HEK293 (cell line): Measurements from ENCODE around the gene NR3C2.

ENCODE experiments used
- CTCF ChIA-PET: fragments of 350-600 bp; formaldehyde crosslinking; extraction: SDS; loops from one replicate; lab custom pipeline; 2021; ENCODE audit warnings: antibody characterized with exemption; lab: Yijun Ruan, JAX
- POLR2A ChIA-PET: fragments of 300-600 bp; formaldehyde crosslinking; extraction: SDS; loops from one replicate; lab custom pipeline; 2020; ENCODE audit warnings: antibody characterized with exemption, inconsistent platforms; lab: Yijun Ruan, JAX
- H3K27ac ChIP-seq: fragments of 200-500 bp; sonication (Bioruptor generic); 2 replicates; pipeline ENCODE4 v1.5.1; 2014; ENCODE audit warnings: low read depth, low read length, control low read depth, inconsistent platforms; ENCODE audit errors: extremely low read depth
- H3K36me3 ChIP-seq, 2 experiments: fragments of 200-500 bp in 1 of 2; sonication (Bioruptor generic) in 1 of 2; 1 replicate in 1 of 2; 2 replicates in 1 of 2; pipeline ENCODE4 v1.5.1; 2014 to 2017; ENCODE audit warnings: inconsistent platforms in 2 of 2, low read length in 2 of 2; ENCODE audit not compliant: control insufficient read depth in 2 of 2, insufficient read depth in 1 of 2
- H3K4me1 ChIP-seq: fragments of 200-500 bp; sonication (Bioruptor generic); 2 replicates; pipeline ENCODE4 v1.5.1; 2014; ENCODE audit warnings: mild to moderate bottlenecking, low read length, inconsistent platforms; ENCODE audit not compliant: control insufficient read depth, insufficient read depth
- H3K4me3 ChIP-seq: 2 replicates; pipeline ENCODE4 v1.5.1; 2011; ENCODE audit warnings: low read depth, mild to moderate bottlenecking, control low read depth, low read length, moderate library complexity
- H3K9me3 ChIP-seq: fragments of 200-500 bp; sonication (Bioruptor generic); 2 replicates; pipeline ENCODE4 v1.5.1; 2014; ENCODE audit warnings: low read depth, low read length, inconsistent platforms; ENCODE audit not compliant: control insufficient read depth, insufficient read depth
- IKZF3 ChIP-seq: fragments of 450-650 bp; IDR thresholded peaks from 2 replicates; pipeline ENCODE4 v1.5.0; 2018; ENCODE audit warnings: missing biosample characterization, mild to moderate bottlenecking, missing genetic modification characterization, moderate library complexity
- MYNN ChIP-seq: fragments of 450-650 bp; formaldehyde crosslinking; IDR thresholded peaks from 2 replicates; pipeline ENCODE4 v1.5.1; 2016; ENCODE audit warnings: missing biosample characterization, missing genetic modification characterization, borderline replicate concordance
- PRDM1 ChIP-seq: fragments of 450-650 bp; formaldehyde crosslinking; IDR thresholded peaks from 2 replicates; pipeline ENCODE4; 2016; ENCODE audit warnings: missing biosample characterization, missing genetic modification characterization
- SP7 ChIP-seq: fragments of 450-650 bp; formaldehyde crosslinking; IDR thresholded peaks from 2 replicates; pipeline ENCODE4 v1.5.1; 2016; ENCODE audit warnings: missing biosample characterization, missing genetic modification characterization
- ZBTB17 ChIP-seq: fragments of 450-650 bp; formaldehyde crosslinking; IDR thresholded peaks from 2 replicates; pipeline ENCODE4 v1.5.1; 2016; ENCODE audit warnings: missing biosample characterization, missing genetic modification characterization
- ZBTB20 ChIP-seq: fragments of 450-650 bp; formaldehyde crosslinking; IDR thresholded peaks from 2 replicates; pipeline ENCODE4 v1.5.1; 2016; ENCODE audit warnings: missing biosample characterization, missing genetic modification characterization
- ZEB2 ChIP-seq: fragments of 450-650 bp; formaldehyde crosslinking; IDR thresholded peaks from 2 replicates; pipeline ENCODE4 v1.5.1; 2016; ENCODE audit warnings: missing biosample characterization, missing genetic modification characterization
- ZIC2 ChIP-seq: fragments of 450-650 bp; formaldehyde crosslinking; IDR thresholded peaks from 2 replicates; pipeline ENCODE4 v1.5.1; 2016; ENCODE audit warnings: missing biosample characterization, missing genetic modification characterization
- ZNF132 ChIP-seq: fragments of 450-650 bp; formaldehyde crosslinking; IDR thresholded peaks from 2 replicates; pipeline ENCODE4 v1.5.1; 2017; ENCODE audit warnings: missing biosample characterization, missing genetic modification characterization, borderline replicate concordance
- ZNF138 ChIP-seq: fragments of 450-650 bp; formaldehyde crosslinking; IDR thresholded peaks from 2 replicates; pipeline ENCODE4 v1.5.1; 2016; ENCODE audit warnings: missing biosample characterization, missing genetic modification characterization, borderline replicate concordance
- ZNF140 ChIP-seq: fragments of 450-650 bp; formaldehyde crosslinking; IDR thresholded peaks from 2 replicates; pipeline ENCODE4 v1.5.1; 2016; ENCODE audit warnings: missing biosample characterization, missing genetic modification characterization
- ZNF16 ChIP-seq: fragments of 450-650 bp; formaldehyde crosslinking; IDR thresholded peaks from 2 replicates; pipeline ENCODE4 v1.5.1; 2016; ENCODE audit warnings: low read depth, missing biosample characterization, missing genetic modification characterization
- ZNF211 ChIP-seq: fragments of 450-650 bp; formaldehyde crosslinking; IDR thresholded peaks from 2 replicates; pipeline ENCODE4 v1.5.1; 2016; ENCODE audit warnings: low read depth, missing biosample characterization, missing genetic modification characterization
- ZNF324 ChIP-seq: fragments of 450-650 bp; formaldehyde crosslinking; IDR thresholded peaks from 2 replicates; pipeline ENCODE4 v1.5.1; 2016; ENCODE audit warnings: missing biosample characterization, missing genetic modification characterization
- ZNF350 ChIP-seq: fragments of 450-650 bp; formaldehyde crosslinking; IDR thresholded peaks from 2 replicates; pipeline ENCODE4 v1.5.0; 2017; ENCODE audit warnings: missing biosample characterization, mild to moderate bottlenecking, missing genetic modification characterization
- ZNF37A ChIP-seq: fragments of 450-650 bp; IDR thresholded peaks from 2 replicates; pipeline ENCODE4 v1.5.1; 2018; ENCODE audit warnings: missing biosample characterization, missing genetic modification characterization
- ZNF433 ChIP-seq: fragments of 450-650 bp; formaldehyde crosslinking; IDR thresholded peaks from 2 replicates; pipeline ENCODE4 v1.5.1; 2016; ENCODE audit warnings: missing biosample characterization, missing genetic modification characterization, low read depth
- ZNF48 ChIP-seq: fragments of 450-650 bp; formaldehyde crosslinking; IDR thresholded peaks from 2 replicates; pipeline ENCODE4 v1.5.1; 2016; ENCODE audit warnings: missing biosample characterization, missing genetic modification characterization
- ZNF514 ChIP-seq: fragments of 450-650 bp; formaldehyde crosslinking; IDR thresholded peaks from 2 replicates; pipeline ENCODE4 v1.5.1; 2016; ENCODE audit warnings: missing biosample characterization, missing genetic modification characterization
- ZNF529 ChIP-seq: fragments of 450-650 bp; formaldehyde crosslinking; IDR thresholded peaks from 2 replicates; pipeline ENCODE4 v1.5.1; 2017; ENCODE audit warnings: missing genetic modification characterization, missing biosample characterization; ENCODE audit not compliant: insufficient replicate concordance
- ZNF585B ChIP-seq: fragments of 450-650 bp; formaldehyde crosslinking; IDR thresholded peaks from 2 replicates; pipeline ENCODE4 v1.5.1; 2016; ENCODE audit warnings: missing biosample characterization, missing genetic modification characterization
- ZNF623 ChIP-seq: fragments of 450-650 bp; formaldehyde crosslinking; IDR thresholded peaks from 2 replicates; pipeline ENCODE4 v1.5.1; 2016; ENCODE audit warnings: missing biosample characterization, missing genetic modification characterization
- ZNF792 ChIP-seq: fragments of 450-650 bp; formaldehyde crosslinking; IDR thresholded peaks from 2 replicates; pipeline ENCODE4 v1.5.1; 2016; ENCODE audit warnings: missing biosample characterization, missing genetic modification characterization
- TF ChIP-seq, protein P1 (sequence below): fragments of 450-650 bp; formaldehyde crosslinking; IDR thresholded peaks from 2 replicates; pipeline ENCODE4 v1.5.1; 2016; ENCODE audit warnings: missing biosample characterization, missing genetic modification characterization, low read depth
- TF ChIP-seq, protein P2 (sequence below): fragments of 450-650 bp; formaldehyde crosslinking; IDR thresholded peaks from 2 replicates; pipeline ENCODE4 v1.5.1; 2016; ENCODE audit warnings: missing biosample characterization, missing genetic modification characterization
- TF ChIP-seq, protein P3 (sequence below): fragments of 450-650 bp; formaldehyde crosslinking; IDR thresholded peaks from 2 replicates; pipeline ENCODE4 v1.5.1; 2016; ENCODE audit warnings: missing biosample characterization, missing genetic modification characterization
- TF ChIP-seq, protein P4 (sequence below): fragments of 450-650 bp; formaldehyde crosslinking; IDR thresholded peaks from 2 replicates; pipeline ENCODE4 v1.5.1; 2016; ENCODE audit warnings: missing biosample characterization, missing genetic modification characterization
- TF ChIP-seq, protein P5 (sequence below): fragments of 450-650 bp; formaldehyde crosslinking; IDR thresholded peaks from 2 replicates; pipeline ENCODE4 v1.5.1; 2017; ENCODE audit warnings: missing biosample characterization, missing genetic modification characterization

Gene NR3C2

DNA sequence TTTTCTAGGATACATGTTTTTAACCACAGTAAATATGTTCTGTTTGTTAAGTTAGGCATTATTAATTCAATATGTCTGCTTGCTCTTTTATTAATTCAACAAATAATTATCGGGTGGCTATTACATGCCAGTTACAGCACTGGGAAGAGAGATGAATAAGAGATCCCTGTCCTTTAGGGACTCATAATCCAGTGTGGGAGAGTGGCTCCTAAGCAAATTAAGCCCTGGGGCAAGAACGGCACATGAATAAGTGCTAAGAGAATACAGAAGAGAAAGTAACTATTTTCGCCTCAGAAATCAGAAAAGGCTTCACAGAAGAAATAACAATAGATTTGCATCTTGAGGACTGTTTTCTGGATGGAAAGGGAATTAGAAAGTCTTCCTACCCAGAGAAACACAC is 236.7 kb downstream of the NR3C2 start:
- H3K4me3 ChIP-seq, result no peak overlapping the region
- H3K36me3 ChIP-seq, result no peaks in the 10 kb centered on the region
- ChIA-PET POLR2A (no interaction called here), CTCF (interaction anchor here (1.0 kb wide), 1 partner anchor 9 kb away, joined by 3 read pairs; no protein-coding TSS in a partner anchor)
- H3K4me1 ChIP-seq, result peaks cover 27% of the 10 kb centered on the region
- no peak overlapping the region for H3K27ac ChIP-seq
- H3K9me3 ChIP-seq, result no peaks in the 10 kb centered on the region
- TF ChIP-seq ZNF48 (tag by site-specific recombination) (no peak), ZNF350 (tag by site-specific recombination) (no peak), ZNF138 (tag by site-specific recombination) (no peak), ZNF37A (tag by site-specific recombination) (no peak), ZNF16 (tag by site-specific recombination) (no peak), ZNF140 (tag by site-specific recombination) (no peak), PRDM1 (tag by site-specific recombination) (no peak), ZNF132 (tag by site-specific recombination) (no peak), ZIC2 (no peak), ZNF324 (no peak), ZEB2 (no peak), ZNF792 (tag by site-specific recombination) (no peak), ZNF585B (tag by site-specific recombination) (no peak), ZNF514 (tag by site-specific recombination) (no peak), IKZF3 (tag by site-specific recombination) (no peak), SP7 (tag by site-specific recombination) (no peak), ZNF623 (tag by site-specific recombination) (no peak), ZBTB20 (tag by site-specific recombination) (no peak)
- TF ChIP-seq, protein P1, sequence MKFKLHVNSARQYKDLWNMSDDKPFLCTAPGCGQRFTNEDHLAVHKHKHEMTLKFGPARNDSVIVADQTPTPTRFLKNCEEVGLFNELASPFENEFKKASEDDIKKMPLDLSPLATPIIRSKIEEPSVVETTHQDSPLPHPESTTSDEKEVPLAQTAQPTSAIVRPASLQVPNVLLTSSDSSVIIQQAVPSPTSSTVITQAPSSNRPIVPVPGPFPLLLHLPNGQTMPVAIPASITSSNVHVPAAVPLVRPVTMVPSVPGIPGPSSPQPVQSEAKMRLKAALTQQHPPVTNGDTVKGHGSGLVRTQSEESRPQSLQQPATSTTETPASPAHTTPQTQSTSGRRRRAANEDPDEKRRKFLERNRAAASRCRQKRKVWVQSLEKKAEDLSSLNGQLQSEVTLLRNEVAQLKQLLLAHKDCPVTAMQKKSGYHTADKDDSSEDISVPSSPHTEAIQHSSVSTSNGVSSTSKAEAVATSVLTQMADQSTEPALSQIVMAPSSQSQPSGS (tag by site-specific recombination), result no peak

DNA sequence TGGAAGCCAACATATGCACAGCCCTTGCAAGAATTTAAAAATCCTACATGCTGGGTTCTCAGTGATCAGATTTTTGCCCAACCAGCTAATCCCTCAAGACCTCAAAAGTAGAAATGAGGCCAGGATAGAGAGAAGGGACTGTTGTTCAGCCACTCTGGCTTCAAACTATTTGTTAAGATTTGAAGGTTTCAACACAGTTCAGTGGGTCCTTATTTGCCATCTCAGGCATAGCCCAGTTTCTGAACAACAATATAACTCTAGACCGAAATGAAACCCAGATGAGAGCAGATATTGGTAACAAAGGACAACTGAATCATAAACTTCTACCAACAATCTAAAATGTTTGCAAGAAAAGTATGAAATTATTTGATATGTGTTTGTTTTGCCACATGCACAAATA is 237.3 kb downstream of the NR3C2 start:
- ChIA-PET CTCF (interaction anchor here (1.0 kb wide), 1 partner anchor 9 kb away, joined by 3 read pairs; no protein-coding TSS in a partner anchor), POLR2A (no interaction called here)
- peaks cover 27% of the 10 kb centered on the region for H3K4me1 ChIP-seq
- H3K27ac ChIP-seq, result no peak overlapping the region
- H3K9me3 ChIP-seq, result no peaks in the 10 kb centered on the region
- no peaks in the 10 kb centered on the region for H3K36me3 ChIP-seq
- H3K4me3 ChIP-seq, result no peak overlapping the region
- TF ChIP-seq ZNF529 (tag by site-specific recombination), result no peak

DNA sequence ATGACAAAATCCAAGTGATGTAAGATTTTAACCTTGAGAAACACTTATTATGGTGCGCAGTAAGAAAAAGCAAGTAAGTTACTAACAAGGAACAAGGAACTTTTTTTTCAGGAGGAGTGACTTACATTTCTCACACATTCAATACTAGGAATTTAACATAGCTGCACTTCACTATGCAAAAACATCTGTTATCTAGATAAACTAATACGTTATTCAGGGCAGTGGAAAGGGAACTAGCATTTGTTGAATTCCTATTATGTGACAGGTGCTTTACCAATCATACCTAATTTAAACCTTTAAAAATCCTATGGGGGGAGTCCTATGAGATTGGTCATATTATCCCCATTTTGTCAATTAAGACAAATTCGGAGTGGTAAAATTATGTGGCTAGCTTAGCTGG is 238.0 kb downstream of the NR3C2 start:
- no peak overlapping the region for H3K27ac ChIP-seq
- ChIA-PET POLR2A (no interaction called here), CTCF (interaction anchor here (1.0 kb wide), 1 partner anchor 10 kb away, joined by 3 read pairs; no protein-coding TSS in a partner anchor)
- H3K36me3 ChIP-seq, result no peaks in the 10 kb centered on the region
- H3K4me1 ChIP-seq, result peaks cover 27% of the 10 kb centered on the region
- no peaks in the 10 kb centered on the region for H3K9me3 ChIP-seq
- H3K4me3 ChIP-seq, result no peak overlapping the region
- TF ChIP-seq, protein P2, sequence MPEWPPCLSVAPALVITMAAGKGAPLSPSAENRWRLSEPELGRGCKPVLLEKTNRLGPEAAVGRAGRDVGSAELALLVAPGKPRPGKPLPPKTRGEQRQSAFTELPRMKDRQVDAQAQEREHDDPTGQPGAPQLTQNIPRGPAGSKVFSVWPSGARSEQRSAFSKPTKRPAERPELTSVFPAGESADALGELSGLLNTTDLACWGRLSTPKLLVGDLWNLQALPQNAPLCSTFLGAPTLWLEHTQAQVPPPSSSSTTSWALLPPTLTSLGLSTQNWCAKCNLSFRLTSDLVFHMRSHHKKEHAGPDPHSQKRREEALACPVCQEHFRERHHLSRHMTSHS (tag by site-specific recombination), result no peak
- TF ChIP-seq, protein P3, sequence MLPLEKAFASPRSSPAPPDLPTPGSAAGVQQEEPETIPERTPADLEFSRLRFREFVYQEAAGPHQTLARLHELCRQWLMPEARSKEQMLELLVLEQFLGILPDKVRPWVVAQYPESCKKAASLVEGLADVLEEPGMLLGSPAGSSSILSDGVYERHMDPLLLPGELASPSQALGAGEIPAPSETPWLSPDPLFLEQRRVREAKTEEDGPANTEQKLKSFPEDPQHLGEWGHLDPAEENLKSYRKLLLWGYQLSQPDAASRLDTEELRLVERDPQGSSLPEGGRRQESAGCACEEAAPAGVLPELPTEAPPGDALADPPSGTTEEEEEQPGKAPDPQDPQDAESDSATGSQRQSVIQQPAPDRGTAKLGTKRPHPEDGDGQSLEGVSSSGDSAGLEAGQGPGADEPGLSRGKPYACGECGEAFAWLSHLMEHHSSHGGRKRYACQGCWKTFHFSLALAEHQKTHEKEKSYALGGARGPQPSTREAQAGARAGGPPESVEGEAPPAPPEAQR (tag by site-specific recombination), result no peak
- TF ChIP-seq, protein P4, sequence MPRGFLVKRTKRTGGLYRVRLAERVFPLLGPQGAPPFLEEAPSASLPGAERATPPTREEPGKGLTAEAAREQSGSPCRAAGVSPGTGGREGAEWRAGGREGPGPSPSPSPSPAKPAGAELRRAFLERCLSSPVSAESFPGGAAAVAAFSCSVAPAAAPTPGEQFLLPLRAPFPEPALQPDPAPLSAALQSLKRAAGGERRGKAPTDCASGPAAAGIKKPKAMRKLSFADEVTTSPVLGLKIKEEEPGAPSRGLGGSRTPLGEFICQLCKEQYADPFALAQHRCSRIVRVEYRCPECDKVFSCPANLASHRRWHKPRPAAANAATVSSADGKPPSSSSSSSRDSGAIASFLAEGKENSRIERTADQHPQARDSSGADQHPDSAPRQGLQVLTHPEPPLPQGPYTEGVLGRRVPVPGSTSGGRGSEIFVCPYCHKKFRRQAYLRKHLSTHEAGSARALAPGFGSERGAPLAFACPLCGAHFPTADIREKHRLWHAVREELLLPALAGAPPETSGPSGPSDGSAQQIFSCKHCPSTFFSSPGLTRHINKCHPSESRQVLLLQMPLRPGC (tag by site-specific recombination), result no peak
- TF ChIP-seq ZNF211 (no peak), MYNN (tag by site-specific recombination) (no peak), ZNF433 (tag by site-specific recombination) (no peak), ZBTB17 (tag by site-specific recombination) (no peak)
- TF ChIP-seq, protein P5, sequence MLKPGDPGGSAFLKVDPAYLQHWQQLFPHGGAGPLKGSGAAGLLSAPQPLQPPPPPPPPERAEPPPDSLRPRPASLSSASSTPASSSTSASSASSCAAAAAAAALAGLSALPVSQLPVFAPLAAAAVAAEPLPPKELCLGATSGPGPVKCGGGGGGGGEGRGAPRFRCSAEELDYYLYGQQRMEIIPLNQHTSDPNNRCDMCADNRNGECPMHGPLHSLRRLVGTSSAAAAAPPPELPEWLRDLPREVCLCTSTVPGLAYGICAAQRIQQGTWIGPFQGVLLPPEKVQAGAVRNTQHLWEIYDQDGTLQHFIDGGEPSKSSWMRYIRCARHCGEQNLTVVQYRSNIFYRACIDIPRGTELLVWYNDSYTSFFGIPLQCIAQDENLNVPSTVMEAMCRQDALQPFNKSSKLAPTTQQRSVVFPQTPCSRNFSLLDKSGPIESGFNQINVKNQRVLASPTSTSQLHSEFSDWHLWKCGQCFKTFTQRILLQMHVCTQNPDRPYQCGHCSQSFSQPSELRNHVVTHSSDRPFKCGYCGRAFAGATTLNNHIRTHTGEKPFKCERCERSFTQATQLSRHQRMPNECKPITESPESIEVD, result no peak
